Stomach (tissue), 4 donors: ENCODE results near the gene NUDC.

Experiments used
- CTCF ChIP-seq, 7 experiments: fragments of 450-650 bp in 4 of 7; fragments of 200-600 bp in 3 of 7; sonication (generic) in 3 of 7; IDR thresholded peaks; one replicate each; pipeline ENCODE4 v1.5.1; 2016 to 2019; ENCODE audit warnings: antibody characterized with exemption in 7 of 7, control low read depth in 2 of 7, mild to moderate bottlenecking in 1 of 7
- POLR2A ChIP-seq, 4 donors: fragments of 450-650 bp; IDR thresholded peaks; one replicate each; pipeline ENCODE4 v1.6.1; 2016; ENCODE audit warnings: antibody characterized with exemption in 4 of 4, control low read depth in 2 of 4, mild to moderate bottlenecking in 1 of 4, moderate library complexity in 1 of 4
- POLR2AphosphoS5 ChIP-seq, 3 donors: sonication (generic); formaldehyde crosslinking; IDR thresholded peaks; one replicate each; pipeline ENCODE4 v1.6.1; 2016; ENCODE audit warnings: antibody characterized with exemption in 3 of 3

DNA sequence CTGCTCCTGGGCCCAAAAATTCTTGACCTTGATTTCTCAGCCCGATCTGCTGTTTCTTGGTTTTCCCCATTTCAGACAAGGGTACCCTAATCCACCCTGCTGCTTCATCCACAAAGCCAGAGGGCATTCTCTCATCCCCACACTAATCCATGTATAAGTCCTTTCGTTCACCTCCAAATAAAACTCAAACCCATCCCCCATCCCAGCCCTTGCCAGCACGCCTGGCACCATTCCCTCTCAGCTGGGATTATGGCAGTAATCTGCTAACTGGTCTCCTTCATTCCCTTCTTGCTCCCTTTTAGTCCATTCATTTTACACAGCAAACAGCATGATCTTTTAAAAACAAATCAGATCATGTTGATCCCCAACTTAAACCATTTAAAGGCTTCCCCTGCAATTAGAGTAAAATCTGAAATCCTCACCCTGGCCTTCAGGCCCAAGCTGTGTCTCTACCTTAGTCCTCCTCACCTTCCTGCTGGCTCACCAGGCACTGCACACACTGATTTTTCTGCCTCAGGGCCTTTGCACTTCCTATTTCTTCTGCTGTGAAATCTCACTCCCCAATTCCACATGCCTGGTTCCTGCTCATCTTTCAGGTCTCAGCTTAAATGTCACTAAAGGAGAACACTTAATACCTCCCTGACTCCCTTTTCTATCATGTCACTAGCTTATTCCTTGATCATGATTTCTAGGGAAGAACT lies 59.8 kb downstream of the NUDC start:
- TF ChIP-seq CTCF (IDR thresholded peaks at IDR 0.05) (no peak), POLR2AphosphoS5 (IDR thresholded peaks at IDR 0.05) (no peak), POLR2A (IDR thresholded peaks at IDR 0.05) (no peak)
